Measurements from ENCODE around the gene DCDC2C.

Gene DCDC2C

DNA sequence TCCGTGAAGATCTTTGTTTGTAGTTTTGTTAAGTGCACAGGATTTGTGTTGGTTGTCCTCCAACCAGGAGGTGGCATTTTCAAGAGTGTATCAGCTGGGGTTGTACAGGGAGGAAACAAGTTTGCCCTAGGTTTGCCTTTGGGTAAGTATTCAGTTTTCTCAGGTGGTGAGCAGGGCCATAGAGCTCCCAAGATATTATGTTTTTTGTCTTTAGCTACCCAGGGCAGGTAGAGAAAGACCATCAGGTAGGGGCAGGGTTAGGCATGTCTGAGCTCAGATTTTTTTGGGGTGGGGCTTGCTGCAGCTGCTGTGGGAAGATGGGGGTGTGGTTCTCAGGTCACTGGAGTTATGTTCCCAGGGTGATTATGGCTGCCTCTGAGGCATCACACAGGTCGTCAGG, 191.6 kb downstream of the DCDC2C start:
- no peak for DNase-seq (ENCODE audit: low read depth in 2 of 2)
